ENCODE results near the gene PIK3AP1. TPM values are rescaled to one million over a fixed set of nuclear protein-coding genes. Genes with fewer than 3 reads are reported as not detected.

The PIK3AP1 gene
- total RNA-seq, 1 experiment from 2014 or later, result 7.1 TPM

GRCh38 chr10:96614515-96614914, 105.8 kb downstream of the PIK3AP1 start:
- no peak overlapping the region for H3K27ac ChIP-seq (ENCODE audit: low read depth, low read length)
- H3K9me2 ChIP-seq (ENCODE audit: insufficient read depth), result no peaks in the 10 kb centered on the region; the same call in 1 of the 2 replicates
- TF ChIP-seq ZNF274 (IDR thresholded peaks at IDR 0.05; ENCODE audit: low read depth, low read length) (no peak), FOSL1 (IDR thresholded peaks at IDR 0.05; ENCODE audit: low read depth) (0 out of 2 replicates have a peak, but pooled peaks have one; percentile 20), CBX3 (IDR thresholded peaks at IDR 0.05; ENCODE audit: low read depth) (peak; percentile 22; the same call in 1 of the 2 replicates), TCF7L2 (IDR thresholded peaks at IDR 0.05; ENCODE audit: borderline replicate concordance, extremely low read depth, insufficient read depth, insufficient read length) (no peak)
- RAD21 ChIA-PET (ENCODE audit: low non-redundant PET in 1 of 2, low total read pairs in 2 of 2, uncharacterized antibody in 2 of 2, unreplicated experiment in 2 of 2), result no interaction called here
- CTCF ChIA-PET, result no interaction called here
- no peaks in the 10 kb centered on the region for H3K27me3 ChIP-seq (ENCODE audit: insufficient read depth, low read length)
- no peaks in the 10 kb centered on the region for H3K36me3 ChIP-seq (ENCODE audit: control insufficient read depth in 1 of 2, insufficient read depth in 2 of 2, low read length in 2 of 2)
- intact Hi-C loops (cut with micrococcal nuclease), result no loop called here
- no peaks in the 10 kb centered on the region for H4K20me1 ChIP-seq (ENCODE audit: insufficient read depth)
- POLR2A ChIA-PET, result no interaction called here
- no peak overlapping the region for H2AFZ ChIP-seq (ENCODE audit: low read depth, low read length, poor library complexity, severe bottlenecking)
- 0 out of 2 replicates have a peak overlapping the region, but pooled peaks have one; percentile 4 for H3K4me2 ChIP-seq (ENCODE audit: low read length)
- H3K4me3 ChIP-seq (replicated peaks in 1 of 2; ENCODE audit: low read depth in 1 of 2, low read length in 2 of 2), result no peak overlapping the region
- peak; percentile 23 for DNase-seq (ENCODE audit: low read depth, low spot score)
- BruUV-seq (replicated peaks), result no TSS peak
- no peaks in the 10 kb centered on the region for H3K79me2 ChIP-seq (ENCODE audit: insufficient read depth, low read length)
- H3K9ac ChIP-seq (ENCODE audit: low read length), result no peak overlapping the region
- H3K4me1 ChIP-seq (ENCODE audit: control insufficient read depth in 1 of 2, insufficient read depth in 2 of 2, low read length in 2 of 2), result peaks cover 5 to 21% of the 10 kb centered on the region in 2 experiments; a peak in 3 of 4 replicates
- H3K9me3 ChIP-seq (ENCODE audit: control insufficient read depth in 1 of 2, insufficient read depth in 1 of 2, low read depth in 1 of 2, low read length in 2 of 2), result no peaks in the 10 kb centered on the region
- ATAC-seq, result peak; percentile 32; the same call in 1 of the 2 replicates

- ATAC-seq, result no peak
- ChIA-PET CTCF (no interaction called here), POLR2A (no interaction called here), RAD21 (ENCODE audit: low non-redundant PET in 1 of 2, low total read pairs in 2 of 2, uncharacterized antibody in 2 of 2, unreplicated experiment in 2 of 2) (no interaction called here)
- Histone ChIP-seq H2AFZ (ENCODE audit: low read depth, low read length, poor library complexity, severe bottlenecking) (no peak overlapping the region), H3K9me2 (ENCODE audit: insufficient read depth) (no peaks in the 10 kb centered on the region; the same call in 1 of the 2 replicates), H3K9me3 (ENCODE audit: control insufficient read depth in 1 of 2, insufficient read depth in 1 of 2, low read depth in 1 of 2, low read length in 2 of 2) (no peaks in the 10 kb centered on the region), H3K79me2 (ENCODE audit: insufficient read depth, low read length) (no peaks in the 10 kb centered on the region), H3K4me3 (replicated peaks in 1 of 2; ENCODE audit: low read depth in 1 of 2, low read length in 2 of 2) (no peak overlapping the region), H3K9ac (ENCODE audit: low read length) (no peak overlapping the region), H3K27ac (ENCODE audit: low read depth, low read length) (no peak overlapping the region), H3K4me2 (ENCODE audit: low read length) (no peak overlapping the region), H3K27me3 (ENCODE audit: insufficient read depth, low read length) (no peaks in the 10 kb centered on the region), H3K4me1 (ENCODE audit: control insufficient read depth in 1 of 2, insufficient read depth in 2 of 2, low read length in 2 of 2) (peaks cover 5 to 21% of the 10 kb centered on the region in 2 experiments; a peak in 3 of 4 replicates), H3K36me3 (ENCODE audit: control insufficient read depth in 1 of 2, insufficient read depth in 2 of 2, low read length in 2 of 2) (no peaks in the 10 kb centered on the region), H4K20me1 (ENCODE audit: insufficient read depth) (no peaks in the 10 kb centered on the region)
- intact Hi-C loops (cut with micrococcal nuclease), result no loop called here
- BruUV-seq (replicated peaks), result no TSS peak
- TF ChIP-seq SIN3A (IDR thresholded peaks at IDR 0.05; ENCODE audit: low read depth) (no peak), EZH2 (IDR thresholded peaks at IDR 0.05) (no peak), TCF7L2 (IDR thresholded peaks at IDR 0.05; ENCODE audit: borderline replicate concordance, extremely low read depth, insufficient read depth, insufficient read length) (no peak), YY1 (IDR thresholded peaks at IDR 0.05; ENCODE audit: extremely low read depth, insufficient replicate concordance, low read depth, low read length) (no peak), POLR2AphosphoS5 (IDR thresholded peaks at IDR 0.05; ENCODE audit: low read depth, low read length) (no peak), ZNF274 (IDR thresholded peaks at IDR 0.05; ENCODE audit: low read depth, low read length) (no peak), FOSL1 (IDR thresholded peaks at IDR 0.05; ENCODE audit: low read depth) (no peak)
- no peak for DNase-seq (ENCODE audit: low read depth, low spot score)
Observed at GRCh38 chr10:96613576-96613975, 106.7 kb downstream of the PIK3AP1 start.

Measured in HCT116 (cell line).